K562 (cell line): ENCODE results near the gene PDE4A. TPM values are rescaled to one million over a fixed set of nuclear protein-coding genes. Genes with fewer than 3 reads are reported as not detected.

Experiments used
- ATF2 ChIP-seq: sonication (generic); formaldehyde crosslinking; IDR thresholded peaks from 2 replicates; pipeline ENCODE4 v1.8.1; 2022; ENCODE audit warnings: missing genetic modification reagents
- DEAF1 ChIP-seq: fragments of 450-650 bp; formaldehyde crosslinking; IDR thresholded peaks from 2 replicates; pipeline ENCODE4 v1.4.0; 2020; ENCODE audit warnings: mild to moderate bottlenecking, moderate library complexity
- JUN ChIP-seq, 2 experiments: sonication (generic) in 1 of 2; formaldehyde crosslinking in 1 of 2; IDR thresholded peaks; 2 replicates each; pipeline versions ENCODE4 v1.6.1 to v1.8.0; 2012 to 2022; ENCODE audit warnings: borderline replicate concordance in 2 of 2, mild to moderate bottlenecking in 2 of 2, improper control_type of control experiment in 1 of 2, low read depth in 1 of 2, low read length in 1 of 2, missing genetic modification reagents in 1 of 2
- JUND ChIP-seq, 2 experiments: IDR thresholded peaks; 2 replicates in 1 of 2; 3 replicates in 1 of 2; pipeline ENCODE4 v1.6.1; 2011; ENCODE audit warnings: borderline replicate concordance in 2 of 2, low read depth in 2 of 2, low read length in 2 of 2, improper control_type of control experiment in 1 of 2, missing biosample characterization in 1 of 2, missing genetic modification characterization in 1 of 2, missing genetic modification reagents in 1 of 2
- NCOA4 ChIP-seq: fragments of 450-650 bp; IDR thresholded peaks from 2 replicates; pipeline ENCODE4 v1.6.1; 2018; ENCODE audit warnings: mild to moderate bottlenecking; ENCODE audit not compliant: partially characterized antibody
- NCOR1 ChIP-seq: fragments of 450-650 bp; IDR thresholded peaks from 2 replicates; pipeline ENCODE4 v1.6.1; 2016; ENCODE audit warnings: mild to moderate bottlenecking, moderate library complexity
- POLR2A ChIP-seq: fragments of 450-650 bp; conservative IDR thresholded peaks from 2 replicates; pipeline ENCODE4 v1.6.1; 2016
- POLR2H ChIP-seq: IDR thresholded peaks from 2 replicates; pipeline ENCODE4 v1.6.1; 2016; ENCODE audit warnings: missing genetic modification characterization, low read depth, mild to moderate bottlenecking, control low read depth, missing compliant biosample characterization, moderate library complexity
- RB1 ChIP-seq: fragments of 450-650 bp; IDR thresholded peaks from 2 replicates; pipeline ENCODE4 v1.6.1; 2017; ENCODE audit warnings: low read depth, mild to moderate bottlenecking
- REST ChIP-seq, 2 experiments: fragments of 450-650 bp; formaldehyde crosslinking in 1 of 2; IDR thresholded peaks; 2 replicates each; pipeline versions ENCODE4 v1.4.0 to v1.6.1; 2014 to 2020; ENCODE audit warnings: mild to moderate bottlenecking in 2 of 2, borderline replicate concordance in 1 of 2, low read depth in 1 of 2
- SIN3B ChIP-seq: fragments of 450-650 bp; IDR thresholded peaks from 2 replicates; pipeline ENCODE4 v1.6.1; 2017; ENCODE audit warnings: low read depth, mild to moderate bottlenecking, moderate library complexity
- TEAD2 ChIP-seq: fragments of 450-650 bp; IDR thresholded peaks from 2 replicates; pipeline ENCODE4 v1.6.1; 2016; ENCODE audit warnings: missing genetic modification characterization, control low read depth, missing compliant biosample characterization
- ZC3H8 ChIP-seq: fragments of 450-650 bp; IDR thresholded peaks from 2 replicates; pipeline ENCODE4 v1.6.1; 2017
- ZNF277 ChIP-seq: fragments of 250-450 bp; sonication (Bioruptor Pico); IDR thresholded peaks from 2 replicates; pipeline ENCODE4 v1.8.0; 2022; ENCODE audit warnings: inconsistent platforms, mild to moderate bottlenecking, moderate library complexity, borderline replicate concordance
- ZNF41 ChIP-seq: fragments of 250-450 bp; sonication (Bioruptor Pico); conservative IDR thresholded peaks from 2 replicates; pipeline ENCODE4 v1.4.0; 2020; ENCODE audit warnings: mild to moderate bottlenecking
- polyA plus RNA-seq, 8 experiments: library from polyadenylated mRNA; depleted of rRNA in 4 of 8; stranded (reverse) in 5 of 8; unstranded in 3 of 8; fragments of >200 nt; fragmentation: Nextera tagmentation in 2 of 8; fragmentation: Illumina TruSeq in 1 of 8; extraction: Ambion mirVana in 2 of 8; extraction: Trizol in 1 of 8; gene quantifications; 2 replicates each; pipeline versions ENCODE4 v1.2.1 to v1.2.3, GENCODE V29; 2011 to 2014; ENCODE audit warnings: inconsistent platforms in 1 of 8, missing spikeins in 1 of 8
- total RNA-seq, 7 experiments: library from RNA; depleted of rRNA in 6 of 7; stranded (reverse); fragments of >200 nt in 6 of 7; fragmentation: Illumina TruSeq in 2 of 7; extraction: Trizol in 2 of 7; gene quantifications; 2 replicates each; pipeline versions ENCODE4 v1.2.1 to v1.2.3, GENCODE V29; 2011 to 2021; ENCODE audit warnings: low replicate concordance in 1 of 7

PDE4A gene
- total and polyA plus RNA-seq, 9 of the 15 experiments (the other 6 are each of a cell fraction or from before 2014, with no cell fraction given), result 0.66 to 26.9 (median 4.6) TPM

DNA sequence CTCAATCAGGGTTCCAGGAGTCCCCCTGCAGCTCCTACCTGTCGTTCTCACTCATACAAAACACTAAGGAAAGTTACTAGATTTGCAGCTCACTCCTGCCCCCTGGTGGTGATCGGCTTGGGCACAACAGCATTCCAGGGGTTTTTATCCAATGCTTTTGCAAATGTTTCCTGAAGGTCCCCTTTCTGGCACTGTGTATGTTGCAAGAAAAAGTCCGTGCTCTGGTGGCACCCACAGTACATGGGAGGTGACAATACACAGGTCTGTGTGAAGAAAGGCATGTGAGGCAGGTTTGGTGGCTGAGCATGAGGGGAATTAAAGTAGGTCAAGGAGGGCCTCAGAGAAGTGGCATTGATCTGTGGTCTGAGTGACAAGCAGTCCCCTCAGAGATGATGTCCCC, 31.4 kb upstream of the PDE4A start (continued):
- TF ChIP-seq TEAD2 (tag) (peak; percentile 82; the same call in 1 of the 2 replicates), DEAF1 (CRISPR knock-in tag) (peak; percentile 85), POLR2A (peak; percentile 56), JUND (IDR thresholded peaks at IDR 0.05; ENCODE audit: borderline replicate concordance, low read depth, low read length) (0 out of 2 replicates have a peak, but pooled peaks have one; percentile 42), JUND (tag; IDR thresholded peaks at IDR 0.05; ENCODE audit: borderline replicate concordance, low read depth, low read length) (no peak; the same call in 2 of the 3 replicates), NCOR1 (0 out of 2 replicates have a peak, but pooled peaks have one; percentile 29), JUN (IDR thresholded peaks at IDR 0.05; ENCODE audit: borderline replicate concordance, low read depth, low read length) (no peak), JUN (CRISPR knock-in tag; IDR thresholded peaks at IDR 0.05; ENCODE audit: borderline replicate concordance) (no peak), POLR2H (tag) (0 out of 2 replicates have a peak, but pooled peaks have one; percentile 37), ZNF277 (CRISPR knock-in tag) (no peak), ZC3H8 (no peak), ZNF41 (no peak), RB1 (0 out of 2 replicates have a peak, but pooled peaks have one; percentile 12), SIN3B (0 out of 2 replicates have a peak, but pooled peaks have one; percentile 15), REST (IDR thresholded peaks at IDR 0.05; ENCODE audit: borderline replicate concordance) (peak; percentile 93), REST (CRISPR knock-in tag; IDR thresholded peaks at IDR 0.05; ENCODE audit: low read depth) (no peak), NCOA4 (no peak), ATF2 (no peak)
